Liver (tissue), 9 donors: ENCODE measurements around the gene B3GAT3. TPM values are rescaled to one million over a fixed set of nuclear protein-coding genes. Genes with fewer than 3 reads are reported as not detected.

Source experiments
- DNase-seq: peaks from one replicate; pipeline ENCODE4 v3.0.0-alpha.2; 2017; ENCODE audit warnings: low spot score
- H3K27ac ChIP-seq, 2 donors: one replicate each; pipeline ENCODE4 v1.7.0; 2013; ENCODE audit warnings: inconsistent platforms in 2 of 2, low read length in 2 of 2, control low read depth in 1 of 2, low read depth in 1 of 2, mild to moderate bottlenecking in 1 of 2
- H3K27me3 ChIP-seq, 4 donors: one replicate each; pipeline versions ENCODE4 v1.6.1 to v1.7.0; 2013; ENCODE audit warnings: low read length in 3 of 4, inconsistent platforms in 1 of 4, mild to moderate bottlenecking in 1 of 4, moderate library complexity in 1 of 4; ENCODE audit not compliant: control insufficient read depth in 4 of 4, insufficient read depth in 4 of 4
- H3K36me3 ChIP-seq, 4 donors: one replicate each; pipeline versions ENCODE4 v1.6.1 to v1.7.0; 2013; ENCODE audit warnings: low read length in 3 of 4, mild to moderate bottlenecking in 3 of 4, low read depth in 1 of 4, moderate library complexity in 1 of 4; ENCODE audit not compliant: control insufficient read depth in 4 of 4, insufficient read depth in 3 of 4
- H3K4me1 ChIP-seq, 4 donors: one replicate each; pipeline versions ENCODE4 v1.6.1 to v1.7.0; 2013; ENCODE audit warnings: low read length in 3 of 4, mild to moderate bottlenecking in 3 of 4, moderate library complexity in 1 of 4; ENCODE audit not compliant: control insufficient read depth in 4 of 4, insufficient read depth in 4 of 4
- H3K4me3 ChIP-seq, 3 donors: one replicate each; pipeline versions ENCODE4 v1.6.1 to v1.7.0; 2013; ENCODE audit warnings: low read length in 3 of 3, control low read depth in 1 of 3, low read depth in 1 of 3, mild to moderate bottlenecking in 1 of 3
- H3K9ac ChIP-seq, 2 donors: one replicate each; pipeline ENCODE4 v1.7.0; 2013; ENCODE audit warnings: low read length in 2 of 2, mild to moderate bottlenecking in 2 of 2, moderate library complexity in 2 of 2, control low read depth in 1 of 2, low read depth in 1 of 2
- H3K9me3 ChIP-seq, 4 donors: one replicate each; pipeline versions ENCODE4 v1.6.1 to v1.7.0; 2013; ENCODE audit warnings: low read length in 3 of 4; ENCODE audit not compliant: control insufficient read depth in 4 of 4
- EGR1 ChIP-seq, 2 donors: IDR thresholded peaks; 2 replicates each; pipeline ENCODE4 v1.6.1; 2016 to 2018; ENCODE audit warnings: antibody characterized with exemption in 2 of 2, low read depth in 2 of 2
- FOXA1 ChIP-seq: IDR thresholded peaks from 2 replicates; pipeline ENCODE4 v1.6.1; 2016; ENCODE audit warnings: antibody characterized with exemption
- FOXA2 ChIP-seq: IDR thresholded peaks from 2 replicates; pipeline ENCODE4 v1.6.1; 2016; ENCODE audit warnings: antibody characterized with exemption
- GABPA ChIP-seq, 2 donors: IDR thresholded peaks in 1 of 2; conservative IDR thresholded peaks in 1 of 2; 2 replicates each; pipeline ENCODE4 v1.6.1; 2016; ENCODE audit warnings: antibody characterized with exemption in 2 of 2, mild to moderate bottlenecking in 1 of 2, moderate library complexity in 1 of 2
- HNF4A ChIP-seq, 2 donors: conservative IDR thresholded peaks; 2 replicates each; pipeline ENCODE4 v1.6.1; 2016; ENCODE audit warnings: antibody characterized with exemption in 2 of 2, mild to moderate bottlenecking in 2 of 2
- HNF4G ChIP-seq: IDR thresholded peaks from 2 replicates; pipeline ENCODE4 v1.6.1; 2016; ENCODE audit warnings: antibody characterized with exemption
- JUND ChIP-seq, 2 donors: IDR thresholded peaks; 2 replicates each; pipeline ENCODE4 v1.6.1; 2016; ENCODE audit warnings: antibody characterized with exemption in 2 of 2
- MAX ChIP-seq: IDR thresholded peaks from 2 replicates; pipeline ENCODE4 v1.6.1; 2016; ENCODE audit warnings: antibody characterized with exemption
- NR2F2 ChIP-seq: IDR thresholded peaks from 2 replicates; pipeline ENCODE4 v1.6.1; 2016; ENCODE audit warnings: antibody characterized with exemption
- RAD21 ChIP-seq, 2 donors: IDR thresholded peaks; 2 replicates each; pipeline ENCODE4 v1.6.1; 2016; ENCODE audit warnings: antibody characterized with exemption in 2 of 2, mild to moderate bottlenecking in 2 of 2
- RXRA ChIP-seq, 2 donors: IDR thresholded peaks; 2 replicates each; pipeline ENCODE4 v1.6.1; 2017 to 2018; ENCODE audit warnings: antibody characterized with exemption in 2 of 2, mild to moderate bottlenecking in 1 of 2
- SP1 ChIP-seq: IDR thresholded peaks from 2 replicates; pipeline ENCODE4 v1.6.1; 2018; ENCODE audit warnings: antibody characterized with exemption, mild to moderate bottlenecking
- TAF1 ChIP-seq: conservative IDR thresholded peaks from 2 replicates; pipeline ENCODE4 v1.6.1; 2016; ENCODE audit warnings: antibody characterized with exemption, mild to moderate bottlenecking
- YY1 ChIP-seq: IDR thresholded peaks from 2 replicates; pipeline ENCODE4 v1.6.1; 2016; ENCODE audit warnings: antibody characterized with exemption, mild to moderate bottlenecking
- ZBTB33 ChIP-seq: IDR thresholded peaks from 2 replicates; pipeline ENCODE4 v1.6.1; 2016; ENCODE audit warnings: antibody characterized with exemption
- WGBS: extraction: QIAGEN DNeasy Blood & Tissue Kit; methylation state at CpG from one replicate; pipeline ENCODE4 v1.1.7; 2013; 5-methylcytosine and 5-hydroxymethylcytosine counted together
- polyA plus RNA-seq, 2 donors: library from polyadenylated mRNA; stranded (reverse) in 1 of 2; unstranded in 1 of 2; fragments of 200-250 nt in 1 of 2; fragments of >200 nt in 1 of 2; fragmentation: Nextera tagmentation in 1 of 2; extraction: Ambion mirVana in 1 of 2; gene quantifications; one replicate each; pipeline versions ENCODE4 v1.2.1 to v1.2.3, GENCODE V29; 2013 to 2015
- total RNA-seq, 2 donors: library from RNA; depleted of rRNA; stranded (reverse); fragments of >200 nt; gene quantifications; one replicate each; pipeline ENCODE4 v1.2.3, GENCODE V29; 2014
- TF ChIP-seq, protein P1 (sequence below): IDR thresholded peaks from 2 replicates; pipeline ENCODE4 v1.6.1; 2016; ENCODE audit warnings: antibody characterized with exemption, mild to moderate bottlenecking
- TF ChIP-seq, protein P2 (sequence below): fragments of 150-350 bp; IDR thresholded peaks from 2 replicates; pipeline ENCODE4 v1.5.1; 2017; ENCODE audit warnings: improper control_type of control experiment, low read depth, low read length; ENCODE audit not compliant: missing input control
- TF ChIP-seq, protein P3 (sequence below): IDR thresholded peaks from 2 replicates; pipeline ENCODE4 v1.6.1; 2016; ENCODE audit warnings: antibody characterized with exemption
- donor health status: healthy.
- donor health status: healthy.
- donor health status: healthy.
- donor health status: healthy.
- donor health status: healthy.

The B3GAT3 gene
- total and polyA plus RNA-seq, 4 donors, result 13.1 to 29.2 (median 17.8) TPM

DNA sequence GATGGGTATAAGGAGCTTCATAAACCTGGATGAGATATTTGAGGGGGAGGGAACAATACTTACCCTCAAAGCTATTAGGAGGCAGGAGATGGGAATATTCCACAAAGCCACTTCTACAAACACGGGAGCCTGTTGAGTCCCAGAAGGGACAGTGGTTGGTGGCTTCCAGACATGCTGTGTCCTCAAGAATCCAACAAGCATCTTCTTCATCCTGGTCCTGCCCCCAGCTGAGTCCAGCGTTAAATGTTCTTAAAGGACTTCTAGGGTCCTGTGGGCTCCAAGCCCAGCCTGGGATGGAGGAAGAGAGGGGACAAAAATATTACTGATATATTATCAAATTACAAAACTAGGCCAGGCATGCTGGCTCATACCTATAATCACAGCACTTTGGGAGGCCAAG, 45.7 kb upstream of the B3GAT3 start:
- Histone ChIP-seq H3K9ac (no peak overlapping the region), H3K36me3 (peaks cover 1 to 10% (median 6%) of the 10 kb centered on the region in 4 donors), H3K4me3 (no peak overlapping the region), H3K9me3 (no peaks in the 10 kb centered on the region), H3K4me1 (peaks cover 15 to 49% (median 35%) of the 10 kb centered on the region in 4 donors), H3K27ac (no peak overlapping the region), H3K27me3 (no peaks in the 10 kb centered on the region)
- no peak for DNase-seq
- 92% methylated on average over 2 of the region's 2 CpGs for WGBS
- TF ChIP-seq HNF4G, result no peak
- TF ChIP-seq, protein P1, sequence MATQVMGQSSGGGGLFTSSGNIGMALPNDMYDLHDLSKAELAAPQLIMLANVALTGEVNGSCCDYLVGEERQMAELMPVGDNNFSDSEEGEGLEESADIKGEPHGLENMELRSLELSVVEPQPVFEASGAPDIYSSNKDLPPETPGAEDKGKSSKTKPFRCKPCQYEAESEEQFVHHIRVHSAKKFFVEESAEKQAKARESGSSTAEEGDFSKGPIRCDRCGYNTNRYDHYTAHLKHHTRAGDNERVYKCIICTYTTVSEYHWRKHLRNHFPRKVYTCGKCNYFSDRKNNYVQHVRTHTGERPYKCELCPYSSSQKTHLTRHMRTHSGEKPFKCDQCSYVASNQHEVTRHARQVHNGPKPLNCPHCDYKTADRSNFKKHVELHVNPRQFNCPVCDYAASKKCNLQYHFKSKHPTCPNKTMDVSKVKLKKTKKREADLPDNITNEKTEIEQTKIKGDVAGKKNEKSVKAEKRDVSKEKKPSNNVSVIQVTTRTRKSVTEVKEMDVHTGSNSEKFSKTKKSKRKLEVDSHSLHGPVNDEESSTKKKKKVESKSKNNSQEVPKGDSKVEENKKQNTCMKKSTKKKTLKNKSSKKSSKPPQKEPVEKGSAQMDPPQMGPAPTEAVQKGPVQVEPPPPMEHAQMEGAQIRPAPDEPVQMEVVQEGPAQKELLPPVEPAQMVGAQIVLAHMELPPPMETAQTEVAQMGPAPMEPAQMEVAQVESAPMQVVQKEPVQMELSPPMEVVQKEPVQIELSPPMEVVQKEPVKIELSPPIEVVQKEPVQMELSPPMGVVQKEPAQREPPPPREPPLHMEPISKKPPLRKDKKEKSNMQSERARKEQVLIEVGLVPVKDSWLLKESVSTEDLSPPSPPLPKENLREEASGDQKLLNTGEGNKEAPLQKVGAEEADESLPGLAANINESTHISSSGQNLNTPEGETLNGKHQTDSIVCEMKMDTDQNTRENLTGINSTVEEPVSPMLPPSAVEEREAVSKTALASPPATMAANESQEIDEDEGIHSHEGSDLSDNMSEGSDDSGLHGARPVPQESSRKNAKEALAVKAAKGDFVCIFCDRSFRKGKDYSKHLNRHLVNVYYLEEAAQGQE, result no peak
- TF ChIP-seq FOXA1, result no peak
- no peak for TF ChIP-seq FOXA2
- no peak for TF ChIP-seq RAD21 (IDR thresholded peaks at IDR 0.05)
- no peak for TF ChIP-seq MAX
- TF ChIP-seq TAF1, result no peak
- no peak for TF ChIP-seq ZBTB33
- no peak for TF ChIP-seq EGR1 (IDR thresholded peaks at IDR 0.05; ENCODE audit: low read depth in 2 of 2)
- TF ChIP-seq HNF4A (conservative IDR thresholded peaks at IDR 0.05), result no peak
- no peak for TF ChIP-seq SP1
- TF ChIP-seq, protein P2, sequence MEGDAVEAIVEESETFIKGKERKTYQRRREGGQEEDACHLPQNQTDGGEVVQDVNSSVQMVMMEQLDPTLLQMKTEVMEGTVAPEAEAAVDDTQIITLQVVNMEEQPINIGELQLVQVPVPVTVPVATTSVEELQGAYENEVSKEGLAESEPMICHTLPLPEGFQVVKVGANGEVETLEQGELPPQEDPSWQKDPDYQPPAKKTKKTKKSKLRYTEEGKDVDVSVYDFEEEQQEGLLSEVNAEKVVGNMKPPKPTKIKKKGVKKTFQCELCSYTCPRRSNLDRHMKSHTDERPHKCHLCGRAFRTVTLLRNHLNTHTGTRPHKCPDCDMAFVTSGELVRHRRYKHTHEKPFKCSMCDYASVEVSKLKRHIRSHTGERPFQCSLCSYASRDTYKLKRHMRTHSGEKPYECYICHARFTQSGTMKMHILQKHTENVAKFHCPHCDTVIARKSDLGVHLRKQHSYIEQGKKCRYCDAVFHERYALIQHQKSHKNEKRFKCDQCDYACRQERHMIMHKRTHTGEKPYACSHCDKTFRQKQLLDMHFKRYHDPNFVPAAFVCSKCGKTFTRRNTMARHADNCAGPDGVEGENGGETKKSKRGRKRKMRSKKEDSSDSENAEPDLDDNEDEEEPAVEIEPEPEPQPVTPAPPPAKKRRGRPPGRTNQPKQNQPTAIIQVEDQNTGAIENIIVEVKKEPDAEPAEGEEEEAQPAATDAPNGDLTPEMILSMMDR, result no peak
- TF ChIP-seq RXRA (IDR thresholded peaks at IDR 0.05), result no peak
- no peak for TF ChIP-seq NR2F2
- TF ChIP-seq, protein P3, sequence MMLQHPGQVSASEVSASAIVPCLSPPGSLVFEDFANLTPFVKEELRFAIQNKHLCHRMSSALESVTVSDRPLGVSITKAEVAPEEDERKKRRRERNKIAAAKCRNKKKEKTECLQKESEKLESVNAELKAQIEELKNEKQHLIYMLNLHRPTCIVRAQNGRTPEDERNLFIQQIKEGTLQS, result no peak
- TF ChIP-seq GABPA (IDR thresholded peaks at IDR 0.05 in 1 of 2, conservative IDR thresholded peaks at IDR 0.05 in 1 of 2), result no peak
- TF ChIP-seq JUND (IDR thresholded peaks at IDR 0.05), result no peak
- no peak for TF ChIP-seq YY1
